Measurements from ENCODE around the gene AMH.

DNA sequence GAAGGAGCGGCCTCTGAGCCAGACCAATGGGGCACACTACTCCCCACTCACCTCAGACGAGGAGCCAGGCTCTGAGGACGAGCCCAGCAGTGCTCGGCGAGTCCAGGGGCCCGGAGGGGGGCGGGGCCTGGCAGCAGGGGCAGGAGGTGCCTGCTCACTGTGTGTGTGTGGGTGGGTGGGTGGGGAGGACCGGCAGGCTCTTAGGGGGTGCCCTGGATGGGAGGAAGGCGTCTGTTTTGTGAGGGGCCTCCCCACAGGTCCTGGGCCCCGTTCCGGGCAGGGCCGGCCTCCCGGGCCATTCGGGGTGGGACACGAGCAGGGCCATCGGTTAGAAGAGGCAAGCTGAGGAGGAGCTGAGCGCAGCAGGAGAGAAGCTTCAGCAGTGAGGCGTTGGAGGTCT, 25.7 kb upstream of the AMH start:
- no peak for TF ChIP-seq POLR2A (IDR thresholded peaks at IDR 0.05)
- TF ChIP-seq, protein P1, sequence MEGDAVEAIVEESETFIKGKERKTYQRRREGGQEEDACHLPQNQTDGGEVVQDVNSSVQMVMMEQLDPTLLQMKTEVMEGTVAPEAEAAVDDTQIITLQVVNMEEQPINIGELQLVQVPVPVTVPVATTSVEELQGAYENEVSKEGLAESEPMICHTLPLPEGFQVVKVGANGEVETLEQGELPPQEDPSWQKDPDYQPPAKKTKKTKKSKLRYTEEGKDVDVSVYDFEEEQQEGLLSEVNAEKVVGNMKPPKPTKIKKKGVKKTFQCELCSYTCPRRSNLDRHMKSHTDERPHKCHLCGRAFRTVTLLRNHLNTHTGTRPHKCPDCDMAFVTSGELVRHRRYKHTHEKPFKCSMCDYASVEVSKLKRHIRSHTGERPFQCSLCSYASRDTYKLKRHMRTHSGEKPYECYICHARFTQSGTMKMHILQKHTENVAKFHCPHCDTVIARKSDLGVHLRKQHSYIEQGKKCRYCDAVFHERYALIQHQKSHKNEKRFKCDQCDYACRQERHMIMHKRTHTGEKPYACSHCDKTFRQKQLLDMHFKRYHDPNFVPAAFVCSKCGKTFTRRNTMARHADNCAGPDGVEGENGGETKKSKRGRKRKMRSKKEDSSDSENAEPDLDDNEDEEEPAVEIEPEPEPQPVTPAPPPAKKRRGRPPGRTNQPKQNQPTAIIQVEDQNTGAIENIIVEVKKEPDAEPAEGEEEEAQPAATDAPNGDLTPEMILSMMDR (IDR thresholded peaks at IDR 0.05) = no peak
